Ovary (tissue), 9 donors: ENCODE measurements around the gene SMC5. TPM values are rescaled to one million over a fixed set of nuclear protein-coding genes. Genes with fewer than 3 reads are reported as not detected.
"Not testable (repeated sequence)": the region's sequence is repeated elsewhere in the genome, so short reads cannot be mapped to it uniquely, and the experiment has no call there.

Source experiments
- DNase-seq, 5 donors: peaks; one replicate each; pipeline ENCODE4 v3.0.0-alpha.2; 2019 to 2020
- H3K27ac ChIP-seq, 2 donors: fragments of 200-600 bp; one replicate each; pipeline versions ENCODE4 v1.5.1 to v1.8.0; 2019 to 2022
- H3K27me3 ChIP-seq: fragments of 200-600 bp; one replicate; pipeline ENCODE4 v1.8.0; 2022
- H3K36me3 ChIP-seq: fragments of 200-600 bp; sonication (generic); one replicate; pipeline ENCODE4 v1.5.1; 2019
- H3K4me1 ChIP-seq: one replicate; pipeline ENCODE4 v1.8.1; 2013; ENCODE audit warnings: mild to moderate bottlenecking, moderate library complexity; ENCODE audit not compliant: insufficient read depth
- H3K4me3 ChIP-seq: fragments of 200-600 bp; sonication (generic); one replicate; pipeline ENCODE4 v1.5.1; 2017
- H3K9me3 ChIP-seq, 2 donors: fragments of 200-600 bp in 1 of 2; sonication (generic) in 1 of 2; one replicate each; pipeline versions ENCODE4 v1.5.1 to v1.8.1; 2013 to 2019; ENCODE audit warnings: mild to moderate bottlenecking in 1 of 2, moderate library complexity in 1 of 2
- EP300 ChIP-seq: sonication (generic); formaldehyde crosslinking; IDR thresholded peaks from one replicate; pipeline ENCODE4 v1.6.1; 2017; ENCODE audit warnings: antibody characterized with exemption
- POLR2A ChIP-seq: fragments of 450-650 bp; IDR thresholded peaks from one replicate; pipeline ENCODE4 v1.6.1; 2017; ENCODE audit warnings: antibody characterized with exemption, mild to moderate bottlenecking, moderate library complexity
- WGBS, 3 donors: extraction: QIAGEN DNeasy Blood & Tissue Kit in 1 of 3; methylation state at CpG; one replicate each; pipeline versions ENCODE4 v1.1.5 to v1.1.7; 2013 to 2017; 5-methylcytosine and 5-hydroxymethylcytosine counted together
- intact Hi-C, 4 donors: fragments of 100-400 bp; cut with DNase I; formaldehyde crosslinking; loops; one replicate each; pipeline versions ENCODE4 v1.11.0 to v1.15.1; 2022 to 2023
- polyA plus RNA-seq, 2 donors: library from polyadenylated mRNA; stranded (reverse); fragments of 200-250 nt in 1 of 2; fragments of 350-450 nt in 1 of 2; fragmentation: Illumina TruSeq in 1 of 2; extraction: RNeasy Lipid Tissue Mini Kit (QIAGEN cat#74804) in 1 of 2; gene quantifications; one replicate each; pipeline ENCODE4 v1.2.3, GENCODE V29; 2013 to 2014
- total RNA-seq, 7 donors: library from RNA; depleted of rRNA in 2 of 7; stranded (reverse); fragments of >200 nt in 2 of 7; fragmentation: NEBNext Ultra II Directional in 3 of 7; extraction: Animal tissue kit (Norgen Biotek cat#: 25700) in 3 of 7; gene quantifications; one replicate each; pipeline versions ENCODE4 v1.1.0 to v1.2.4, GENCODE V29; 2016 to 2023
- TF ChIP-seq, protein P1 (sequence below), 3 donors: fragments of 450-650 bp in 2 of 3; fragments of 200-600 bp in 1 of 3; IDR thresholded peaks; one replicate each; pipeline versions ENCODE4 v1.5.1 to v1.8.0; 2016 to 2022; ENCODE audit warnings: antibody characterized with exemption in 3 of 3, mild to moderate bottlenecking in 1 of 3
- donor health status: DM: no; HTN: no; CAD: no; lungs with moderate emphysema.
- donor health status: DM: no; HTN: no; CAD: no.
- donor health status: Bipolar disorder and iron deficiency.
- donor health status: DM: yes; HTN: yes; CAD: no.
- donor health status: DM: no; HTN: no; CAD: no.
- donor health status: DM: yes; HTN: yes; CAD: no.

SMC5 gene
- total and polyA plus RNA-seq, 9 donors, result 19.5 to 55.8 (median 46.1) TPM

DNA sequence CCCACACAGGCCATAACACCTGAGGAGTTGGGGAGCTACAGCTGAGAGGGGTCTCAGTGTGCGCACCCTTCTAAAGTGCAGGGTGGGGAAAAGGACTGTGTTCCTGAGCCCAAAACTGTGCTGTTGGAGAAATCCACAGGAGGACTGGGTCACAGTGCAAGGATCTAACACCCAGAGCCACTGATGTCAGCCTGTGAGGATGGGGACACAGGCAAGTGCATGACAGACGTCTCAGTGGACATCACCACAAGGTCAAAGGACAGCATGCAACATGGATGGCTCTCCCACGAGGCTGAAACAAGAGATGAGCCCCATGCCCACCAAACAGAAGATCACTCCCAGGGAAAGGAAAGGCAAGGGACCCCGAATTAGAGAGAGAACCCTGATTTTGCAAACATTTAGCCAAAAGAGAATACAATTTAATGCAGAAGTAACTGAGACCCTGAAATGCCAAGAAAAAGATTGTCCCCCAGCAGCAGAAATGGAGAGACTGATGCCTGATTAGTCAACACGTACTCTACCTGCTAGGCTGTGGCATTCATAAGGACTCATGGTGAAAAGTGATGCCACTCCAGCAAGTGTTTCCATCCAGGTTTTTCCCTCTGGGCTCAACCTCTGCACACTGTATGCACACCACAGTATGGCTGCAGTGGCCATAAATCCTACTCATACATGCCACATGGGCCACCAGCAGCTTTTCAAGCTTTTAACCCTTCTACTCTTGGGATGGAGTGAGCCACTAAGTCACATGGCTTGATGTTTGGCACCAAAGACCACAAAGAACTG, 141.5 kb downstream of the SMC5 start:
- intact Hi-C loops, result loop anchor here in 2 of 4 donors (10.0 kb wide), 2 partner anchors 45 to 145 kb away; partner anchors contain the start of gene SMC5 (in 1 of the 2)
- no peak overlapping the region for H3K27ac ChIP-seq
- whole genome bisulfite sequencing, 3 donors, result 84 to 92% (median 88%) methylated on average over 5 of the region's 5 CpGs

DNA sequence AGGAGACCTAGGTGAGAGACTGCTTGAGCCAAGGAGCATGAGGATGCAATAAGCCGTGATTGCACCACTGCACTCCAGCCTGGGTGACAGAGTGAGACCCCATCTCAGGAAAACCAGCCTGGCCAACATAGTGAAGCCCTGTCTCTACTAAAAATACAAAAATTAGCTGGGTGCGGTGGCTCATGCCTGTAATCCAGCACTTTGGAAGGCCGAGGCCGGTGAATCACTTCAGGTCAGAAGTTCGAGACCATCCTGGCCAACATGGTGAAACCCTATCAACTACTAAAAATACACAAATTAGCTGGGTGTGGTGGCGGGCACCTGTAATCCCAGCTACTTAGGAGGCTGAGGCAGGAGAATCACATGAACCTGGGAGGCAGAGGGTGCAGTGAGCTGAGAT, 142.5 kb downstream of the SMC5 start:
- intact Hi-C loops, result loop anchor here in 2 of 4 donors (10.0 kb wide), 2 partner anchors 46 to 146 kb away; partner anchors contain the start of gene SMC5 (in 1 of the 2)
- not testable (repeated sequence) for H3K27ac ChIP-seq, H3K27me3 ChIP-seq, H3K9me3 ChIP-seq, H3K36me3 ChIP-seq, H3K4me3 ChIP-seq
- DNase-seq, result peak in 1 of 5 donors; percentile 15
- 93 to 95% (median 94%) methylated on average over 6 of the region's 6 CpGs for WGBS, 3 donors
- H3K4me1 ChIP-seq, result peaks cover 49% of the 10 kb centered on the region

More for the DNA sequence above, 141.5 kb downstream of the SMC5 start:
- Histone ChIP-seq H3K9me3 (no peaks in the 10 kb centered on the region), H3K27me3 (no peaks in the 10 kb centered on the region), H3K4me1 (peaks cover 46% of the 10 kb centered on the region), H3K4me3 (no peak overlapping the region), H3K36me3 (no peaks in the 10 kb centered on the region)
- no peak for TF ChIP-seq EP300
- TF ChIP-seq POLR2A, result no peak
- TF ChIP-seq, protein P1, sequence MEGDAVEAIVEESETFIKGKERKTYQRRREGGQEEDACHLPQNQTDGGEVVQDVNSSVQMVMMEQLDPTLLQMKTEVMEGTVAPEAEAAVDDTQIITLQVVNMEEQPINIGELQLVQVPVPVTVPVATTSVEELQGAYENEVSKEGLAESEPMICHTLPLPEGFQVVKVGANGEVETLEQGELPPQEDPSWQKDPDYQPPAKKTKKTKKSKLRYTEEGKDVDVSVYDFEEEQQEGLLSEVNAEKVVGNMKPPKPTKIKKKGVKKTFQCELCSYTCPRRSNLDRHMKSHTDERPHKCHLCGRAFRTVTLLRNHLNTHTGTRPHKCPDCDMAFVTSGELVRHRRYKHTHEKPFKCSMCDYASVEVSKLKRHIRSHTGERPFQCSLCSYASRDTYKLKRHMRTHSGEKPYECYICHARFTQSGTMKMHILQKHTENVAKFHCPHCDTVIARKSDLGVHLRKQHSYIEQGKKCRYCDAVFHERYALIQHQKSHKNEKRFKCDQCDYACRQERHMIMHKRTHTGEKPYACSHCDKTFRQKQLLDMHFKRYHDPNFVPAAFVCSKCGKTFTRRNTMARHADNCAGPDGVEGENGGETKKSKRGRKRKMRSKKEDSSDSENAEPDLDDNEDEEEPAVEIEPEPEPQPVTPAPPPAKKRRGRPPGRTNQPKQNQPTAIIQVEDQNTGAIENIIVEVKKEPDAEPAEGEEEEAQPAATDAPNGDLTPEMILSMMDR (IDR thresholded peaks at IDR 0.05), result no peak
- DNase-seq, result peak in 1 of 5 donors; percentile 14

DNA sequence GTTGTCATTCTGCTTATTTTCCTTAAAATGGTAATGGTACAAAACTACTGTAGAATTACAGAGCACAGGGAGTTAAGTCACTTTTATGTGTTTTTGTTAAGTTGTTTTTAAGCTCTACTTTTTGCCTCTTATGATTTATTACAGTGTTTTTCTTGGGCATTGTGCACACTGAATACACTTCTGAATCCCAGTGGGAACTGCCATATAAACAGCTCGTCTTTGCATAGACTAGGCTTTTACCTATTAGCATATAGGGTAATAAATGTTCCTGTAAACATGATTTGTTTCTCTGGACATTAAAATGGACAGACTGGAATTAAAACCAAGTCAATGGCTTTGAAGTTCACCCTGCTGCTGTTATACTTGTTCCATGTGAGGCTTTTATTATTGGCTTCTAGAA, 143.4 kb downstream of the SMC5 start:
- Histone ChIP-seq H3K27ac (peak overlapping the region in 1 of 2 donors; percentile 69), H3K27me3 (no peaks in the 10 kb centered on the region), H3K36me3 (no peaks in the 10 kb centered on the region), H3K9me3 (no peaks in the 10 kb centered on the region), H3K4me1 (peaks cover 53% of the 10 kb centered on the region), H3K4me3 (no peak overlapping the region)
- DNase-seq, result peak in 1 of 5 donors; percentile 6
- intact Hi-C loops, result loop anchor here in 2 of 4 donors (10.0 kb wide), 2 partner anchors 47 to 147 kb away; partner anchors contain the start of gene SMC5 (in 1 of the 2)
- 16 to 34% (median 17%) methylated on average over 1 of the region's 1 CpG for WGBS, 3 donors
- TF ChIP-seq, protein P1 (IDR thresholded peaks at IDR 0.05), result no peak
- TF ChIP-seq EP300 (no peak), POLR2A (no peak)

- Histone ChIP-seq H3K4me1 (peaks cover 55% of the 10 kb centered on the region), H3K27ac (peak overlapping the region in 1 of 2 donors; percentile 69), H3K36me3 (no peaks in the 10 kb centered on the region), H3K9me3 (no peaks in the 10 kb centered on the region), H3K27me3 (no peaks in the 10 kb centered on the region), H3K4me3 (no peak overlapping the region)
- TF ChIP-seq POLR2A, result no peak
- TF ChIP-seq, protein P1 (IDR thresholded peaks at IDR 0.05), result no peak
- TF ChIP-seq EP300, result no peak
- DNase-seq, result peak in 1 of 5 donors; percentile 28
- WGBS, 3 donors, result 66 to 75% (median 71%) methylated on average over 2 of the region's 2 CpGs
- intact Hi-C loops, result loop anchor here in 2 of 4 donors (10.0 kb wide), 2 partner anchors 48 to 148 kb away; partner anchors contain the start of gene SMC5 (in 1 of the 2)
Measured at GRCh38 chr9:70403166-70403565, 144.4 kb downstream of the SMC5 start.
